Ovary (tissue), 10 donors: ENCODE data around the gene SNORC. TPM values are rescaled to one million over a fixed set of nuclear protein-coding genes. Genes with fewer than 3 reads are reported as not detected.

Experiments used
- DNase-seq, 5 donors: peaks; one replicate each; pipeline ENCODE4 v3.0.0-alpha.2; 2019 to 2020
- H3K27ac ChIP-seq, 2 donors: fragments of 200-600 bp; one replicate each; pipeline versions ENCODE4 v1.5.1 to v1.8.0; 2019 to 2022
- H3K27me3 ChIP-seq: fragments of 200-600 bp; one replicate; pipeline ENCODE4 v1.8.0; 2022
- H3K36me3 ChIP-seq: fragments of 200-600 bp; sonication (generic); one replicate; pipeline ENCODE4 v1.5.1; 2019
- H3K4me1 ChIP-seq: one replicate; pipeline ENCODE4 v1.8.1; 2013; ENCODE audit warnings: mild to moderate bottlenecking, moderate library complexity; ENCODE audit not compliant: insufficient read depth
- H3K4me3 ChIP-seq: fragments of 200-600 bp; sonication (generic); one replicate; pipeline ENCODE4 v1.5.1; 2017
- H3K9me3 ChIP-seq, 2 donors: fragments of 200-600 bp in 1 of 2; sonication (generic) in 1 of 2; one replicate each; pipeline versions ENCODE4 v1.5.1 to v1.8.1; 2013 to 2019; ENCODE audit warnings: mild to moderate bottlenecking in 1 of 2, moderate library complexity in 1 of 2
- CTCF ChIP-seq, 3 donors: fragments of 450-650 bp in 2 of 3; fragments of 200-600 bp in 1 of 3; IDR thresholded peaks; one replicate each; pipeline versions ENCODE4 v1.5.1 to v1.8.0; 2016 to 2022; ENCODE audit warnings: antibody characterized with exemption in 3 of 3, mild to moderate bottlenecking in 1 of 3
- EP300 ChIP-seq: sonication (generic); formaldehyde crosslinking; IDR thresholded peaks from one replicate; pipeline ENCODE4 v1.6.1; 2017; ENCODE audit warnings: antibody characterized with exemption
- POLR2A ChIP-seq: fragments of 450-650 bp; IDR thresholded peaks from one replicate; pipeline ENCODE4 v1.6.1; 2017; ENCODE audit warnings: antibody characterized with exemption, mild to moderate bottlenecking, moderate library complexity
- WGBS, 3 donors: extraction: QIAGEN DNeasy Blood & Tissue Kit in 1 of 3; methylation state at CpG; one replicate each; pipeline versions ENCODE4 v1.1.5 to v1.1.7; 2013 to 2017; 5-methylcytosine and 5-hydroxymethylcytosine counted together
- intact Hi-C, 4 donors: fragments of 100-400 bp; cut with DNase I; formaldehyde crosslinking; loops; one replicate each; pipeline versions ENCODE4 v1.11.0 to v1.15.1; 2022 to 2023
- long read RNA-seq, 3 donors: library from polyadenylated mRNA in 2 of 3; unstranded in 2 of 3; transcript quantifications; one replicate each; pipeline ENCODE4 v2.0.0 and lab custom pipeline, GENCODE V29; 2021 to 2026
- polyA plus RNA-seq, 2 donors: library from polyadenylated mRNA; stranded (reverse); fragments of 200-250 nt in 1 of 2; fragments of 350-450 nt in 1 of 2; fragmentation: Illumina TruSeq in 1 of 2; extraction: RNeasy Lipid Tissue Mini Kit (QIAGEN cat#74804) in 1 of 2; gene quantifications; one replicate each; pipeline ENCODE4 v1.2.3, GENCODE V29; 2013 to 2014
- total RNA-seq, 7 donors: library from RNA; depleted of rRNA in 2 of 7; stranded (reverse); fragments of >200 nt in 2 of 7; fragmentation: NEBNext Ultra II Directional in 3 of 7; extraction: Animal tissue kit (Norgen Biotek cat#: 25700) in 3 of 7; gene quantifications; one replicate each; pipeline versions ENCODE4 v1.1.0 to v1.2.4, GENCODE V29; 2016 to 2023
- donor health status: DM: no; HTN: no; CAD: no; lungs with moderate emphysema.
- donor health status: DM: no; HTN: no; CAD: no.
- donor health status: Bipolar disorder and iron deficiency.
- donor health status: DM: yes; HTN: yes; CAD: no.
- donor health status: DM: no; HTN: no; CAD: no.
- donor health status: DM: yes; HTN: yes; CAD: no.

Gene SNORC
- 1 to 10 TPM in 5 of 7 donors, under 1 TPM in 2; 0.76 to 2.9 (median 1.1) TPM for total RNA-seq
- polyA plus RNA-seq: under 1 TPM; 0.10 to 0.93 TPM
- long read RNA-seq, donor 1, partial matches to known transcripts: 0 of 2 reads
- long read RNA-seq, donor 1, other reads (novel, unspliced or antisense): 2 of 2 reads
- long read RNA-seq, donor 2, partial matches to known transcripts: 0 of 1 reads
- long read RNA-seq, donor 2, other reads (novel, unspliced or antisense): 0 of 1 reads
- long read RNA-seq, donor 3, partial matches to known transcripts: 0 of 1 reads
- long read RNA-seq, donor 3, other reads (novel, unspliced or antisense): 1 of 1 reads

GRCh38 chr2:232870018-232870765 is at the start of gene SNORC:
Gene SNORC, plus strand, starts transcription at chr2:232870264. Its CDS starts 78 bp downstream, at chr2:232870342.
- Histone ChIP-seq H3K27me3 (no peaks in the 10 kb centered on the region), H3K4me3 (no peak within 1 kb of the TSS), H3K9me3 (no peaks in the 10 kb centered on the region), H3K4me1 (no peaks in the 10 kb centered on the region), H3K36me3 (no peaks in the 10 kb centered on the region), H3K27ac (no peak within 1 kb of the TSS)
- no peak for DNase-seq
- 81 to 90% (median 83%) methylated on average over 21 of the region's 21 CpGs for WGBS, 3 donors
- intact Hi-C loops: no loop called here
- TF ChIP-seq POLR2A (no peak), EP300 (no peak), CTCF (IDR thresholded peaks at IDR 0.05) (no peak)

GRCh38 chr2:232829988-232830387 is 40.1 kb upstream of the SNORC start:
- TF ChIP-seq CTCF (IDR thresholded peaks at IDR 0.05) (no peak), EP300 (no peak), POLR2A (no peak)
- no peaks in the 10 kb centered on the region for H3K9me3 ChIP-seq
- no peak overlapping the region for H3K4me3 ChIP-seq
- no peaks in the 10 kb centered on the region for H3K27me3 ChIP-seq
- no peak overlapping the region for H3K27ac ChIP-seq
- no peak for DNase-seq
- no peaks in the 10 kb centered on the region for H3K4me1 ChIP-seq
- no peaks in the 10 kb centered on the region for H3K36me3 ChIP-seq
- intact Hi-C loops: no loop called here
- 74 to 93% (median 93%) methylated on average over 3 of the region's 3 CpGs for WGBS, 3 donors

- H3K27me3 ChIP-seq: no peaks in the 10 kb centered on the region
- no peak overlapping the region for H3K4me3 ChIP-seq
- no peak overlapping the region for H3K27ac ChIP-seq
- intact Hi-C loops: no loop called here
- DNase-seq: no peak
- H3K4me1 ChIP-seq: no peaks in the 10 kb centered on the region
- no peaks in the 10 kb centered on the region for H3K9me3 ChIP-seq
- WGBS, 3 donors: 83 to 87% (median 86%) methylated on average over 3 of the region's 3 CpGs
- H3K36me3 ChIP-seq: no peaks in the 10 kb centered on the region
- no peak for TF ChIP-seq POLR2A
- no peak for TF ChIP-seq CTCF (IDR thresholded peaks at IDR 0.05)
- TF ChIP-seq EP300: no peak
Observed at GRCh38 chr2:232831496-232831895, 38.6 kb upstream of the SNORC start.

- DNase-seq: no peak
- H3K4me1 ChIP-seq: no peaks in the 10 kb centered on the region
- no peak overlapping the region for H3K4me3 ChIP-seq
- whole genome bisulfite sequencing, 3 donors: 86 to 98% (median 93%) methylated on average over 1 of the region's 1 CpG
- intact Hi-C loops: no loop called here
- no peaks in the 10 kb centered on the region for H3K36me3 ChIP-seq
- no peaks in the 10 kb centered on the region for H3K27me3 ChIP-seq
- H3K27ac ChIP-seq: no peak overlapping the region
- H3K9me3 ChIP-seq: no peaks in the 10 kb centered on the region
- TF ChIP-seq EP300 (no peak), CTCF (IDR thresholded peaks at IDR 0.05) (no peak), POLR2A (no peak)
Observed at GRCh38 chr2:232833830-232834229, 36.2 kb upstream of the SNORC start.
